SK-N-SH treated with all-trans-retinoic acid at 6 μM for 48 hours (cell line): ENCODE measurements around the gene MB21D2.

ENCODE experiments used
- ATAC-seq: fragments of 200-7000 bp; cut with Tn5 transposase; 3 replicates; pipeline ENCODE4 v1.9.1; 2020; ENCODE audit warnings: mild to moderate bottlenecking, moderate library complexity
- ARNTL ChIP-seq: fragments of 450-650 bp; formaldehyde crosslinking; IDR thresholded peaks from 2 replicates; pipeline ENCODE4 v1.5.0; 2020; ENCODE audit warnings: low read depth, mild to moderate bottlenecking, moderate library complexity, borderline replicate concordance
- CSDC2 ChIP-seq: fragments of 250-450 bp; sonication (Bioruptor Pico); IDR thresholded peaks from 2 replicates; pipeline ENCODE4 v1.5.0; 2020; ENCODE audit warnings: mild to moderate bottlenecking, moderate library complexity
- CSRNP3 ChIP-seq: fragments of 250-450 bp; sonication (Bioruptor Pico); IDR thresholded peaks from 2 replicates; pipeline ENCODE4 v1.5.1; 2021; ENCODE audit warnings: mild to moderate bottlenecking, moderate library complexity
- ESRRG ChIP-seq: fragments of 250-450 bp; sonication (Bioruptor Pico); IDR thresholded peaks from 2 replicates; pipeline ENCODE4 v1.6.1; 2021; ENCODE audit warnings: mild to moderate bottlenecking
- GLIS3 ChIP-seq: fragments of 250-450 bp; sonication (Bioruptor Pico); IDR thresholded peaks from 2 replicates; pipeline ENCODE4 v1.5.0; 2020; ENCODE audit warnings: mild to moderate bottlenecking, moderate library complexity
- ISL1 ChIP-seq: fragments of 250-450 bp; sonication (Bioruptor Pico); IDR thresholded peaks from 2 replicates; pipeline ENCODE4 v2.1.2; 2022; ENCODE audit warnings: mild to moderate bottlenecking, moderate library complexity
- PATZ1 ChIP-seq: fragments of 250-450 bp; sonication (Bioruptor Pico); IDR thresholded peaks from 2 replicates; pipeline ENCODE4 v1.8.0; 2020; ENCODE audit warnings: mild to moderate bottlenecking, moderate library complexity, borderline replicate concordance
- POU6F1 ChIP-seq: fragments of 250-450 bp; sonication (Bioruptor Pico); IDR thresholded peaks from 2 replicates; pipeline ENCODE4 v1.8.0; 2021; ENCODE audit warnings: low read depth, mild to moderate bottlenecking, moderate library complexity, borderline replicate concordance
- PPARA ChIP-seq: fragments of 250-450 bp; sonication (Bioruptor Pico); IDR thresholded peaks from 2 replicates; pipeline ENCODE4 v1.5.0; 2020; ENCODE audit warnings: mild to moderate bottlenecking, borderline replicate concordance
- RARB ChIP-seq: fragments of 250-450 bp; sonication (Bioruptor Pico); IDR thresholded peaks from 2 replicates; pipeline ENCODE4 v1.8.0; 2021; ENCODE audit warnings: mild to moderate bottlenecking, moderate library complexity
- SNAI2 ChIP-seq: fragments of 250-450 bp; sonication (Bioruptor Pico); IDR thresholded peaks from 2 replicates; pipeline ENCODE4 v1.5.0; 2020; ENCODE audit warnings: mild to moderate bottlenecking, moderate library complexity
- TCF4 ChIP-seq: fragments of 250-450 bp; sonication (Bioruptor Pico); IDR thresholded peaks from 2 replicates; pipeline ENCODE4 v1.8.0; 2021; ENCODE audit warnings: mild to moderate bottlenecking, moderate library complexity, borderline replicate concordance
- TOX ChIP-seq: fragments of 250-450 bp; sonication (Bioruptor Pico); IDR thresholded peaks from 2 replicates; pipeline ENCODE4 v1.8.0; 2021; ENCODE audit warnings: mild to moderate bottlenecking, moderate library complexity, borderline replicate concordance
- TSHZ2 ChIP-seq: fragments of 250-450 bp; sonication (Bioruptor Pico); IDR thresholded peaks from 2 replicates; pipeline ENCODE4 v1.5.0; 2020; ENCODE audit warnings: mild to moderate bottlenecking, moderate library complexity
- ZC3H10 ChIP-seq: fragments of 250-450 bp; sonication (Bioruptor Pico); IDR thresholded peaks from 2 replicates; pipeline ENCODE4 v1.5.1; 2021; ENCODE audit warnings: mild to moderate bottlenecking, moderate library complexity
- ZFP3 ChIP-seq: fragments of 250-450 bp; sonication (Bioruptor Pico); IDR thresholded peaks from 2 replicates; pipeline ENCODE4 v1.5.0; 2020; ENCODE audit warnings: mild to moderate bottlenecking, moderate library complexity
- ZFP30 ChIP-seq: fragments of 450-650 bp; formaldehyde crosslinking; IDR thresholded peaks from 2 replicates; pipeline ENCODE4 v1.5.0; 2022; ENCODE audit warnings: mild to moderate bottlenecking, moderate library complexity
- ZNF565 ChIP-seq: fragments of 450-650 bp; formaldehyde crosslinking; conservative IDR thresholded peaks from 2 replicates; pipeline ENCODE4 v1.5.0; 2020; ENCODE audit warnings: low read depth, mild to moderate bottlenecking, moderate library complexity
- ZNF70 ChIP-seq: fragments of 450-650 bp; formaldehyde crosslinking; IDR thresholded peaks from 2 replicates; pipeline ENCODE4 v1.5.0; 2020; ENCODE audit warnings: mild to moderate bottlenecking, moderate library complexity
- ZNF8 ChIP-seq: fragments of 450-650 bp; formaldehyde crosslinking; IDR thresholded peaks from 2 replicates; pipeline ENCODE4 v1.5.0; 2020; ENCODE audit warnings: mild to moderate bottlenecking, moderate library complexity

Gene MB21D2

GRCh38 chr3:192848371-192849233, 69.1 kb downstream of the MB21D2 start:
- no peak for TF ChIP-seq POU6F1 (CRISPR knock-in tag)
- TF ChIP-seq PPARA (CRISPR knock-in tag) = no peak
- no peak for TF ChIP-seq CSDC2
- peak; percentile 15 for ATAC-seq

GRCh38 chr3:192847941-192848340, 69.7 kb downstream of the MB21D2 start:
- TF ChIP-seq ISL1 (CRISPR knock-in tag) (peak; percentile 53), ZNF8 (CRISPR knock-in tag) (no peak)
- peak; percentile 14; the same call in 2 of the 3 replicates for ATAC-seq

- ATAC-seq = no peak
- TF ChIP-seq PATZ1 (CRISPR knock-in tag) (no peak), ZNF8 (CRISPR knock-in tag) (no peak), ESRRG (CRISPR knock-in tag) (no peak), TOX (CRISPR knock-in tag) (no peak), ZFP3 (CRISPR knock-in tag) (no peak), TCF4 (CRISPR knock-in tag) (no peak), PPARA (CRISPR knock-in tag) (no peak), ZNF565 (CRISPR knock-in tag) (no peak), ARNTL (CRISPR knock-in tag) (no peak), POU6F1 (CRISPR knock-in tag) (no peak), SNAI2 (CRISPR knock-in tag) (no peak)
These were observed 72.2 kb downstream of the MB21D2 start for GRCh38 chr3:192845526-192845855.

- no peak for ATAC-seq
- TF ChIP-seq ZFP30 (CRISPR knock-in tag) (no peak), ZNF565 (CRISPR knock-in tag) (no peak), RARB (CRISPR knock-in tag) (no peak), POU6F1 (CRISPR knock-in tag) (no peak), PATZ1 (CRISPR knock-in tag) (no peak), GLIS3 (CRISPR knock-in tag) (no peak), ZNF70 (CRISPR knock-in tag) (no peak), ARNTL (CRISPR knock-in tag) (no peak), TOX (CRISPR knock-in tag) (no peak), ESRRG (CRISPR knock-in tag) (no peak), ZFP3 (CRISPR knock-in tag) (no peak), ISL1 (CRISPR knock-in tag) (no peak), CSRNP3 (no peak), ZNF8 (CRISPR knock-in tag) (no peak), ZC3H10 (CRISPR knock-in tag) (no peak), TSHZ2 (CRISPR knock-in tag) (no peak)
These were observed 72.7 kb downstream of the MB21D2 start for GRCh38 chr3:192844836-192845525.
